ENCODE data around the gene ALK. TPM values are rescaled to one million over a fixed set of nuclear protein-coding genes. Genes with fewer than 3 reads are reported as not detected.

Gene ALK
- total RNA-seq, 1 experiment from 2014 or later = not detected

DNA sequence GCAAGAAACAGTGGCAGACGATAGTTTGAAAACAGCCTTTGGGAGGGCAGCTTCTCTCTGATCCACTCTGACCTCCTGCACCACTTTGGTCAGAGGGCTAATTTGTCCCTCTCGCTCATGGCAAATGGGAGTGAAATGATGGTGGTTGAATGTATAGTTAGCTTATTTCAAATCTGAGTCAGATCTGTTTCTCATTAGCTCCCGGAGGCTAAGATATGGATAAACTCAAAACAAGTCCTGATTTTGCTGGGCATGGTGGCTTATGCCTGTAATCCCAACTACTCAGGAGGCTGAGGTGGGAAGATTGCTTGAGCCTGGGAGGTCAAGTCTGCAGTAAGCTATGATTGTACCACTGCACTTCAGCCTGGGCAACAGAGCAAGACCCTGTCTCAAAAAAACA is 145.0 kb downstream of the ALK start:
- H3K4me2 ChIP-seq (ENCODE audit: insufficient read depth, insufficient read length, low read length) = no peak overlapping the region
- no peaks in the 10 kb centered on the region for H3K4me1 ChIP-seq (ENCODE audit: insufficient read depth, low read length)
- no peak overlapping the region for H4K91ac ChIP-seq (ENCODE audit: insufficient read length, low read depth, low read length)
- Mint-ChIP-seq H3K4me3 (no peak overlapping the region), H3K36me3 (ENCODE audit: insufficient read depth in 1 of 3, low read depth in 3 of 3) (no peaks in the 10 kb centered on the region), H3K9me3 (no peaks in the 10 kb centered on the region), H3K27ac (no peak overlapping the region), H3K4me1 (peaks cover 8 to 10% of the 10 kb centered on the region in 2 experiments), H3K27me3 (ENCODE audit: low read depth) (no peaks in the 10 kb centered on the region)
- H3K27ac ChIP-seq (ENCODE audit: insufficient read length, low read depth, low read length) = no peak overlapping the region
- no peak overlapping the region for H2BK20ac ChIP-seq (ENCODE audit: low read depth, low read length, poor library complexity, severe bottlenecking)
- H3K9me3 ChIP-seq (ENCODE audit: control insufficient read depth, low read depth, low read length) = no peaks in the 10 kb centered on the region
- no peak overlapping the region for H3T11ph ChIP-seq (ENCODE audit: low read length)
- no peak overlapping the region for H3K18ac ChIP-seq (ENCODE audit: insufficient read length, low read depth, low read length)
- H2BK15ac ChIP-seq (ENCODE audit: low read depth, low read length) = no peak overlapping the region
- no peak overlapping the region for H3K23ac ChIP-seq (ENCODE audit: insufficient read length, low read depth, low read length)
- H2BK12ac ChIP-seq (ENCODE audit: insufficient read length, low read depth, low read length) = no peak overlapping the region
- no peak overlapping the region for H3K14ac ChIP-seq (ENCODE audit: insufficient read depth, low read length)
- no peak overlapping the region for H3K56ac ChIP-seq (ENCODE audit: insufficient read length, low read depth, low read length)
- H3K27me3 ChIP-seq (ENCODE audit: insufficient read depth, low read length) = no peaks in the 10 kb centered on the region
- H3K23me2 ChIP-seq (ENCODE audit: insufficient read length, low read depth, low read length, poor library complexity, severe bottlenecking) = no peaks in the 10 kb centered on the region
- no peak overlapping the region for H2BK120ac ChIP-seq (ENCODE audit: low read depth, low read length, poor library complexity, severe bottlenecking)
- H4K20me1 ChIP-seq (ENCODE audit: control insufficient read depth, insufficient read depth, insufficient read length) = no peaks in the 10 kb centered on the region
- H3K79me1 ChIP-seq (ENCODE audit: insufficient read depth, low read depth, low read length, poor library complexity, severe bottlenecking) = no peaks in the 10 kb centered on the region
- H2AK5ac ChIP-seq (ENCODE audit: insufficient read length, low read length) = no peak overlapping the region
- no peak for DNase-seq
- H2BK5ac ChIP-seq (ENCODE audit: insufficient read length, low read length) = no peak overlapping the region
- no CpG with 5 or more reads among the region's 3 CpGs for WGBS (ENCODE audit: extremely low coverage, insufficient read length, low lambda C conversion rate)
- no peak overlapping the region for H4K5ac ChIP-seq (ENCODE audit: insufficient read length, low read depth, low read length)
- H2AFZ ChIP-seq (ENCODE audit: low read length) = no peak overlapping the region
- H3K79me2 ChIP-seq (ENCODE audit: insufficient read depth, low read length) = no peaks in the 10 kb centered on the region
- TF ChIP-seq, protein P1, sequence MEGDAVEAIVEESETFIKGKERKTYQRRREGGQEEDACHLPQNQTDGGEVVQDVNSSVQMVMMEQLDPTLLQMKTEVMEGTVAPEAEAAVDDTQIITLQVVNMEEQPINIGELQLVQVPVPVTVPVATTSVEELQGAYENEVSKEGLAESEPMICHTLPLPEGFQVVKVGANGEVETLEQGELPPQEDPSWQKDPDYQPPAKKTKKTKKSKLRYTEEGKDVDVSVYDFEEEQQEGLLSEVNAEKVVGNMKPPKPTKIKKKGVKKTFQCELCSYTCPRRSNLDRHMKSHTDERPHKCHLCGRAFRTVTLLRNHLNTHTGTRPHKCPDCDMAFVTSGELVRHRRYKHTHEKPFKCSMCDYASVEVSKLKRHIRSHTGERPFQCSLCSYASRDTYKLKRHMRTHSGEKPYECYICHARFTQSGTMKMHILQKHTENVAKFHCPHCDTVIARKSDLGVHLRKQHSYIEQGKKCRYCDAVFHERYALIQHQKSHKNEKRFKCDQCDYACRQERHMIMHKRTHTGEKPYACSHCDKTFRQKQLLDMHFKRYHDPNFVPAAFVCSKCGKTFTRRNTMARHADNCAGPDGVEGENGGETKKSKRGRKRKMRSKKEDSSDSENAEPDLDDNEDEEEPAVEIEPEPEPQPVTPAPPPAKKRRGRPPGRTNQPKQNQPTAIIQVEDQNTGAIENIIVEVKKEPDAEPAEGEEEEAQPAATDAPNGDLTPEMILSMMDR (conservative IDR thresholded peaks at IDR 0.05) = no peak
- H3K4ac ChIP-seq (ENCODE audit: low read depth, low read length) = no peak overlapping the region
- no peak overlapping the region for H4K8ac ChIP-seq (replicated peaks; ENCODE audit: insufficient read length, low read depth, low read length)
- no peak overlapping the region for H3K9ac ChIP-seq (ENCODE audit: extremely low read depth, insufficient read length, low read length)
